Measurements from ENCODE around the gene TRMT5. TPM values are rescaled to one million over a fixed set of nuclear protein-coding genes. Genes with fewer than 3 reads are reported as not detected.

TRMT5 gene
- total RNA-seq, 4 donors from 2014 or later = 5.9 to 13.9 (median 8.2) TPM

GRCh38 chr14:60964904-60965303 is 16.0 kb downstream of the TRMT5 start:
- H3K4me3 ChIP-seq (ENCODE audit: low read depth, poor library complexity, severe bottlenecking) = no peak overlapping the region
- WGBS, 2 donors = 54 to 58% methylated on average over 2 of the region's 2 CpGs
- intact Hi-C loops (cut with DNase I; ENCODE audit: low total_unique reads) = no loop called here
- no peak for DNase-seq (ENCODE audit: low spot score in 2 of 2)
- TF ChIP-seq CTCF (IDR thresholded peaks at IDR 0.05) (no peak), POLR2A (IDR thresholded peaks at IDR 0.05) (no peak)

GRCh38 chr14:60963761-60964160 is 17.1 kb downstream of the TRMT5 start:
- WGBS, 2 donors = 68 to 70% methylated on average over 2 of the region's 2 CpGs
- intact Hi-C loops (cut with DNase I; ENCODE audit: low total_unique reads) = no loop called here
- DNase-seq (ENCODE audit: low spot score in 2 of 2) = no peak
- TF ChIP-seq POLR2A (IDR thresholded peaks at IDR 0.05) = no peak
- TF ChIP-seq CTCF (IDR thresholded peaks at IDR 0.05) = no peak
- no peak overlapping the region for H3K4me3 ChIP-seq (ENCODE audit: low read depth, poor library complexity, severe bottlenecking)

GRCh38 chr14:60958146-60958545 is 22.7 kb downstream of the TRMT5 start:
- no peak for DNase-seq (ENCODE audit: low spot score in 2 of 2)
- intact Hi-C loops (cut with DNase I; ENCODE audit: low total_unique reads) = no loop called here
- no peak overlapping the region for H3K4me3 ChIP-seq (ENCODE audit: low read depth, poor library complexity, severe bottlenecking)
- no peak for TF ChIP-seq CTCF (IDR thresholded peaks at IDR 0.05)

GRCh38 chr14:60956632-60957031 is 24.2 kb downstream of the TRMT5 start:
- TF ChIP-seq CTCF (IDR thresholded peaks at IDR 0.05) = no peak
- no peak for TF ChIP-seq POLR2A (IDR thresholded peaks at IDR 0.05)
- 96 to 100% methylated on average over 1 of the region's 1 CpG for WGBS, 2 donors
- intact Hi-C loops (cut with DNase I; ENCODE audit: low total_unique reads) = no loop called here
- H3K4me3 ChIP-seq (ENCODE audit: low read depth, poor library complexity, severe bottlenecking) = no peak overlapping the region
- DNase-seq (ENCODE audit: low spot score in 2 of 2) = no peak

GRCh38 chr14:60956202-60956601 is 24.7 kb downstream of the TRMT5 start:
- WGBS, 2 donors = 93 to 94% methylated on average over 4 of the region's 4 CpGs
- DNase-seq (ENCODE audit: low spot score in 2 of 2) = no peak
- intact Hi-C loops (cut with DNase I; ENCODE audit: low total_unique reads) = no loop called here
- TF ChIP-seq CTCF (IDR thresholded peaks at IDR 0.05) = no peak
- TF ChIP-seq POLR2A (IDR thresholded peaks at IDR 0.05) = no peak
- no peak overlapping the region for H3K4me3 ChIP-seq (ENCODE audit: low read depth, poor library complexity, severe bottlenecking)

- no peak for TF ChIP-seq POLR2A (IDR thresholded peaks at IDR 0.05)
- no peak for TF ChIP-seq CTCF (IDR thresholded peaks at IDR 0.05)
- H3K4me3 ChIP-seq (ENCODE audit: low read depth, poor library complexity, severe bottlenecking) = no peak overlapping the region
- WGBS, 2 donors = 53 to 57% methylated on average over 3 of the region's 3 CpGs
- no peak for DNase-seq (ENCODE audit: low spot score in 2 of 2)
- intact Hi-C loops (cut with DNase I; ENCODE audit: low total_unique reads) = no loop called here
These were observed 29.0 kb downstream of the TRMT5 start for GRCh38 chr14:60951776-60952435.
